T1000 (cell line): ENCODE results near the gene RAD54L2.
A peak's percentile ranks its signal among the peaks of the same experiment; 100 is the strongest.
"Not testable (repeated sequence)": the region's sequence is repeated elsewhere in the genome, so short reads cannot be mapped to it uniquely, and the experiment has no call there.

Source experiments
- DNase-seq: peaks from one replicate; lab custom pipeline; 2025; ENCODE audit warnings: mixed read lengths; lab: John Stamatoyannopoulos, UW

The RAD54L2 gene, protein sequence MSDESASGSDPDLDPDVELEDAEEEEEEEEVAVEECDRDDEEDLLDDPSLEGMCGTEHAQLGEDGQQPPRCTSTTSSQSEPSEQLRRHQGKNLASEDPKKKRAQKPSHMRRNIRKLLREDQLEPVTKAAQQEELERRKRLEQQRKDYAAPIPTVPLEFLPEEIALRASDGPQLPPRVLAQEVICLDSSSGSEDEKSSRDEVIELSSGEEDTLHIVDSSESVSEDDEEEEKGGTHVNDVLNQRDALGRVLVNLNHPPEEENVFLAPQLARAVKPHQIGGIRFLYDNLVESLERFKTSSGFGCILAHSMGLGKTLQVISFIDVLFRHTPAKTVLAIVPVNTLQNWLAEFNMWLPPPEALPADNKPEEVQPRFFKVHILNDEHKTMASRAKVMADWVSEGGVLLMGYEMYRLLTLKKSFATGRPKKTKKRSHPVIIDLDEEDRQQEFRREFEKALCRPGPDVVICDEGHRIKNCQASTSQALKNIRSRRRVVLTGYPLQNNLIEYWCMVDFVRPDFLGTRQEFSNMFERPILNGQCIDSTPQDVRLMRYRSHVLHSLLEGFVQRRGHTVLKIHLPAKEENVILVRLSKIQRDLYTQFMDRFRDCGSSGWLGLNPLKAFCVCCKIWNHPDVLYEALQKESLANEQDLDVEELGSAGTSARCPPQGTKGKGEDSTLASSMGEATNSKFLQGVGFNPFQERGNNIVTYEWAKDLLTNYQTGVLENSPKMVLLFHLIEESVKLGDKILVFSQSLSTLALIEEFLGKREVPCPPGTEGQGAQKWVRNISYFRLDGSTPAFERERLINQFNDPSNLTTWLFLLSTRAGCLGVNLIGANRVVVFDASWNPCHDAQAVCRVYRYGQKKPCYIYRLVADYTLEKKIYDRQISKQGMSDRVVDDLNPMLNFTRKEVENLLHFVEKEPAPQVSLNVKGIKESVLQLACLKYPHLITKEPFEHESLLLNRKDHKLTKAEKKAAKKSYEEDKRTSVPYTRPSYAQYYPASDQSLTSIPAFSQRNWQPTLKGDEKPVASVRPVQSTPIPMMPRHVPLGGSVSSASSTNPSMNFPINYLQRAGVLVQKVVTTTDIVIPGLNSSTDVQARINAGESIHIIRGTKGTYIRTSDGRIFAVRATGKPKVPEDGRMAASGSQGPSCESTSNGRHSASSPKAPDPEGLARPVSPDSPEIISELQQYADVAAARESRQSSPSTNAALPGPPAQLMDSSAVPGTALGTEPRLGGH (N-terminal part only)

DNA sequence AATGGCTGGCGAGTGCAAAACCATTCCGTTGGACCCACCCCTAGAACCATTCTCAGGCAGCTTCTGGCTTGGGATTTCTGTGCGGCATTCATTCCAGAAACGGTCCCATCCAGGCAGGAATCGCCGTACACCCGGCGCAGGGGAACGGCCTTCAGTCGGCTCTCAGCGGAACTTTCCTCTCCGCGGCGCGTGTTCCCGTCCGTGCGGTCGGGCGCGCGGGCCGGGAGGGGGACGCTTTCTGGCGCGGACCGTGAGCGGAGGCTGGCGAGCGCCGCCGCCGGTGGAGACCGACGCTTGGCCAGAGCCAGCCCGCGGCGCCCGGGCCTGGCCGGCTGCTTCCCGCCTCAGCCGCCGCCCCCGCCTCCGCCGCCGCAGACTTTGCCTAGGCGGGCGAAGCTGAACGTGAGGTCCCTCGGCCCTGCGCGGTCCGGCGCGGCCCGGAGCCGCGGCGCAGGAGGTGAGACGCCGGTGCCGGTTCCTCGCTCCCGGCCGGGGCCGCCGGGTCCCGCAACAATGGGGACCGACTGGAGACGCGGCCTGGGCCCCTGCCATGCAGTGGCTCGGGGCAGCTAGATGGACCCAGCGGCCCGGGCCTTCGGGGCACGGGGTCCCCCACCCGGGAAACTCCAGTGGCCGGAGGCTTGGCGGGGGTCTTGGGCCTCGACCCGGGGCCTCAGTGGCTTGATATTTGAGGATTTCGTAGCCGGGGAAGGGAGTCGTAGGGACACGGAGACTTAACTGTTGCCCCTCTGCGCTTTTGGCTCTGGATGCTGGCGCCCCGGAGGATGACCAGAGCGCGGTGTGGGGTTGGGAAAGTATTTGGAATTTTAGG is at the start of gene RAD54L2:
TSS of gene RAD54L2 (plus strand) at position 261 of the 832 bp plus-strand sequence. CDS start 51,702 bp downstream, outside the sequence.
- peak; percentile 67 for DNase-seq

DNA sequence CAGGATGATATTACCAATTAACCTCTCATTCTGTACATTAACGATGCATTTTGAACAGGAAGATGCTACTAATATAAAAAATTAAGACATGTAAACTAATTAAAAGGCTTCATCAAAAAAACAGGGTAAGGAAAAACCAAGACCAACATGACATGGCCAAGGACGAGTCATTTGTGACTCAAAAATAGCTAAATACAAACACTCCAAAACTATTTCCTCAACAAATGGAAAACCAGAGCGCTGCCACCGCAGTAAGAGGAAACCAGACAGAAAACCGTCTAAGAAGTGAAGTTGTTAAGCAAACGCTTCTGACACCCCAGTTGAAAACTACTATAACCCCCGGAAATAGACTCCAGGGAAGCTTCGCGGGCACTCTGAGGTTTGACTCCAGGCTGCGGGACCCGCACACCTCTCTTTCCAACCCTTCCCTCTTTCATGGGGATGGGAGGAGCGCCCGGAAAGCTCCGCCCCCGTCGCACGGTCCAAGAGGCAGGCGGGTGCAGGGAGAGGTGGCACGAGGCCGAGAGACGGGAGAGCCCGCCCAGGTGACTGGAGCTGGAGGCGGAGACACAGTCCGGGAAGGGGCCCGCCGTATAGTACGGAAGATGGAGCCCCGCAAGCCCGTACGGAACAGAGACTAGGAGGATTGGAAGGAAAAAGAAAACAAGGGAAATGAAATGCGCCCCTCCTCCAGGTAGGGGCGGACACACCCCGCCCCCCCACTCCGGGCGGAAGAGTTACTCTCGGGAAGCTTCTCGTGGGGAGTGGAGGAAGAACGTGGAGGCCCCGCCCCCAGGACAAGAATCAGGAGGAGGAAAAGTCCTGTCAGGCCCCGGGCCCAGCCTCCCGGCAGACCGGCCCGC is 39.4 kb upstream of the RAD54L2 start:
- DNase-seq = peak; percentile 96

DNA sequence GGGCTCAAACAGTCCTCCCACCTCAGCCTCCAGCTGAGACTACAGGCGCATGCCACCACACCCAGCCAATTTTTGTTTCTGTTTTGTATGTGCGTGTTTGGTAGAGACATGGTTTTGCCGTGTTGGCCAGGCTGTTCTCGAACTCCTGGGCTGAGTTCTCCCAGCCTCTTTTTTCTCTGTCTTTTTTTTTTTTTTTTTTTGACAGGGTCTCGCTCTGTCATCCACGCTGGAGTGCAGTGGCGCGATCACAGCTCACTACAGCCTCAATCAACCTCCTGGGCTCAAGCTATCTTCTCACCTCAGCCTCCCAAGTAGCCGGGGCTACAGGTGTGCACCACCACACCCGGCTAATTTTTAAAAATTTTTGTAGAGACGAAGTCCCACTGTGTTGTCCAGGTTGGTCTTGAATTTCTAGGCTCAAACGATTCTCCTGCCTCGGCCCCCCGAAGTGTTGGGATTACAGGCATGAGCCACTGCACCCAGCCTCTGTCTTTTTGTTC is 37.8 kb upstream of the RAD54L2 start:
- no peak for DNase-seq

DNA sequence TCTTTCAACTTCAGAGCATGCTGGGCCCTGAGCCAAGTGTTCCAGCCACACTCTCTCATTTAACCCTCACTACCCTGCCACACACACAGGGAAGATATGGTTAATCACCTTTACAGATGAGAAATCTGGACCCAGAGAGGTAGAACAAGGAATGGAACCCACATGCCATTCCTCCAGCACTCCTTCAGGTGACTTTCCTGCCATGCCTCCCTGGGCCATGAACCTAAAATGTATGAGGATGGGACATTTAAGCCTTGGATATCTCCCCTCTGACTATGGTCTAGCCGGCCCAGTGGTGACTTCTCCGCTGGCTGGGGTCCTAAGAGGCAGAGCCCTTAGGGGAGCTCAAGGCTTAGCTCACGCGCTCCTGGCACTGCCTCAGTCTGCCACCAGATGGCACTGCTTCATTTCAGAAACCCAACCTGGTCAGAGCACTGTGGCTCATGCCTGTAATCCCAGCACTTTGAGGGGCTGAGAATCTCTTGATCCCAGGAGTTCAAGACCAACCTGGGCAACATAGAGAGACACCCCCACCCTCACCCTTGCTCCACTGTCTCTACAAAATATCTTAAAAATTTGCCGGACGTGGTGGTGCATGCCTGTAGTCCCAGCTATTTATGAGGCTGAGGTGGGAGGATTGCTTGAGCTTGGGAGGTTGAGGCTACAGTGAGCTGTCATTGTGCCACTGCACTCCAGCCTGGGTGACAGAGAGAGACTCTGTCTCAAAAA is 36.5 kb upstream of the RAD54L2 start:
- peak; percentile 70 for DNase-seq

DNA sequence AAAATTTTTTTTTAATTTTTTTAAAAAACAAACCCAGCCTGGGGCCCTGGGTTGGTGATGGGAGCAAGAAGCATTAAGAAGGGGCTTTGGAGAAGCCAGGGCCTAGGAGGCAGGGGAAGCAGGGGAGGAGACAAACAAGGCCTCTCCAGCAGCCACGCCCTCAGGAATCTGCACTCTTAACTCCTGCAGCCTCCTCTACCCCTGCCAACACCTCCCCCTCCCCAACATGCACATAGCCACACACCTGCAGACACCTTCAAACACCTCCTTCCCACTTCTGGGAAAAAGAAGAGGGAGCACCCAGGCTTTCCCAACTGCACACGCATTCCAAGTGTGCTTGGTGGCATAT is 36.0 kb upstream of the RAD54L2 start:
- no peak for DNase-seq

DNA sequence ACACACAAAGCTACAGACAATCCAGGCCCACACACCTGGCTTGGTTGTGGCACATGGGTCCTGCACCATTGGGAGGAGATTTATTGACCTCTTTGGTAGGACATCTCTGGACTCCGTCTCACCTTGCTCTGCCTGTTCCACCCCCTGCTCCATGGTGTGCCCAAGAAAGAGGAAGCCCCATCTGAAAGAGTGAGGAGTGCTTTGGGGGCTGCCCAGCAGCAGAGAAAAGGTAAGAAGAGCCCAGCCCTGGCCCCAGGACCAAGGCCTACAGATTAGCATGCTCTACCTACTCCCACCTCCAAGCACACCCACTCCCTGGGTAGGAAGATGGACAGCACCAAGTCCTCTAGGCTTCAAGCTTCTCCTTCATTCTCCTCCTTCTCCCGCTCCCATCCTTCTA is 35.5 kb upstream of the RAD54L2 start:
- no peak for DNase-seq

DNA sequence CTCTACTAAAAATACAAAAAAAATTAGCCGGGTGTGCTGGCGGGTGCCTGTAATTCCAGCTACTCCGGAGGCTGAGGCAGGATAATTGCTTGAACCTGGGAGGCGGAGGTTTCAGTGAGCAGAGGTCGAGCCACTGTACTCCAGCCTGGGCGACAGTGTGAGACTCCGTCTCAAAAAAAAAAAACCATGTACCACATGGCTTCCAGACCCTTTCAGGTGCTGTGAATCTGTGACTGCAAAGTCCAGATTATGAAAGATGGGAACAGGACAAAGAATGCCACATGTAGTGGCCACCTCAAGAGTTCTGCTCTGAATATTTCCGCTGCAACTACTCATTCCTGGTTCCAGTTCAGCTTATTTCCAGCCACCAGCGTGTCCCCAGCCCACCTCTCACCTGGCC is 30.3 kb upstream of the RAD54L2 start:
- DNase-seq = no peak

DNA sequence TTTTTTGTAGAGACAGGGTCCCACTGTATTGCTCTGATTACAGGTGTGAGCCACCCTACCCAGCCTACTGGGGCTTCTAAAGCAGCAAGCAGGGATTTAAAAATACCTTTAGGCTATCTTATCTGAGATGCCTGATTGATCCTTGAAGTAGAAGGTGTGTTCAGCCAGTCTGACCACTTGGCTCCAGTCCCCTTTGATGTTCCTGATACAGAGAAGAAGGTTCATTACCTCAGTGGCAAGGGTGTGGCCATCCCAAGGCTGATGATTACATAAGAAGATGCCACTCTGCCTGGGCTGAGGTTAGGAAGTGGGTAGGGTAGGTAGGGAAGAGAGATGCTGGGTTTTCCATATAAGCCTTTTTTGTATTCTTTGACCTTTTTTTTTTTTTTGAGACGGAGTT is 27.5 kb upstream of the RAD54L2 start:
- DNase-seq = no peak

DNA sequence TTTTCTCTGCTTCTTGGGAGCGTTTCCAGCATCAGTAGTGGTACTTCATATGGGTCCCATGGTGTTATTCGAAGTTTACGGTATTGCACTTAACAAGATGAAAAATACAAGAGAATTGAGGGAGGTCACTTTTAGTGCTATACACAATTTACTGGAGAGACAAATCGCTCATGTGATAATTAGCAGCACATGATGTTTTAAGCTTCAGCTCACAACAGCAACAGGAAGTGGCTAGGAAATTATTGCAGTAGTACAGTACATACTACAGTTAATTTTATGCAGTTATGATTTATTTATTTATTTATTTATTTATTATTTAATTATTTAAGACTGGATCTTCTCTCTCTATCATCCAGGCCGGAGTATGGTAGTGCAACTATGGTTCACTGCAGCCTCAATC is 24.3 kb upstream of the RAD54L2 start:
- DNase-seq = no peak

DNA sequence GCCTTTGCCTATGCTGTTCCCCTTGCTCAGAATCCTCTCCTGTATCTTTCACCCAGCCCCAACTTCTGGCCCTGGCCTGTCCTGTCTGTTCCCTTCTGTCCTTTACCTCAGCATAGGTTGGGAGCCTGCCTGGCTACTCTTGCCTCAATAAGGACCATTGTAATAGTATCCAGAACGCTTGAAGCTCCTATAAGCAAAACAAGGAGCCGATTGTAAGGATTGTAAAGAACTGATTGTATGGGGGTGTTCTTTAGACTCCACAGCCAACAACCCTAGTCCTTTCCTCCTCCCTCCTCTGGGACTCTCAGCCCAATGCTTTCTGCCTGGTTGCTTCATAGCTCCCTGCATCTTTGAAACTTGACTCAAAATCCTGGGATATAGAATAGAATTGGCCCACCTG is 18.7 kb upstream of the RAD54L2 start:
- DNase-seq = no peak

DNA sequence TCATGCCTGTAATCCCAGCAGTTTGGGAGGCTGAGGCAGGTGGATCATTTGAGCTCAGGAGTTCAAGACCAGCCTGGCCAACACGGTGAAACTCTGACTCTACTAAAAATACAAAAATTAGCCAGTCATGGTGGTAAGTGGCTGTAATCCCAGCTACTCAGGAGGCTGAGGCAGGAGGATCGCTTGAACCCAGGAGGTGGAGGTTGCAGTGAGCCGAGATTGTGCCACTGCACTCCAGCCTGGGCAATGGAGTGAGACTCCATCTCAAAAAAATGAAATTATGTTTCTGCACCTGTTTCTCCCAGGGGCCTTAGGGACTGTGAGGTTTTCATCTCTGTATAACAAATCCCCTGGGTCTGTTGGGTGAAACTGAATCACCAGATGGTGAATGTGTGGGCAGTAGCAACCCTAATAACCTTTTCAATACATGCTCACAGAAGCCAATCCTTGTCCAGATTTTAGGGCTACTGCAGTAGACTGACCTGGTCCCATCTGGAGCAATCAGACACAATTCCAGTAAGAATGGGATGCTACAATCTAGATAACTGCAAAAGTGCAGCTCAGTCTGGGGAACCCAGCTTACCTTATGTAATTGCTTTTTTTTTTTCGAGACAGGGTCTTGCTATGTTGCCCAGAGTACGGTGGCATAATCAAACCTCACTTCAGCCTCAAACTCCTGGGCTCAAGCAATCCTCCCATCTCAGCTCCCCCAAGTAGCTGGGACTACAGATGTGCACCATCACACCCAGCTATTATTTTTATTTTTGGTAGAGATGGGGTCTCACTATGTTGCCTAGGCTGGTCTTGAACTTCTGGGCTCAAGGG is 17.4 kb upstream of the RAD54L2 start:
- not testable (repeated sequence) for DNase-seq

DNA sequence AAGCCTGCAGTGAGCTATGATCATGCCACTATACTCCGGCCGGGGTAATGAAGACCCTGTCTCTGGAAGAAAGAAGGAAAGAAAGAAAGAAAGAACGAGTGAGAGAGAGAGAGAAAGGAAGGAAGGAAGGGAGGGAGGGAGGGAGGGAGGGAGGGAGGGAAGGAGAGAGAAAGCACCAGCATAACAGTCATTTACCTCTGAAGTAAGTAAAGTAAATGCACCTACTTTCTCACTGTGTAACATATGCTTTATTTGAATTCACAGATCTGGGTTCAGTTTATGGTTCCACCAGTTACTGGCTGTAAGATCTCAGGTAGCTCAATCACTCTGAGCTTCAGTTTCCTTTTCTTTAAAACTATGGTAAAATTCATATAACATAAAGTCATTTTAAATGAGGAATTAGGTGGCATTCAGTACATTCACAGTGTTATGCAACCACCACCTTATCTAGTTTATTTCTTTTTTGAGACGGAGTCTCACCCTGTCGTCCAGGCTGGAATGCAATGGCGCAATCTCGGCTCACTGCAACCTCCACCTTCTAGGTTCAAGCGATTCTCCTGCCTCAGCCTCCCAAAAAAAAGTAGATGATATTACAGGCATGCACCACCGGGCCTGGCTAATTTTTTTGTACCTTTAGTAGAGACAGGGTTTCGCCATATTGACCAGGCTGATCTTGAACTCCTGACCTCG is 16.1 kb upstream of the RAD54L2 start:
- no peak for DNase-seq

DNA sequence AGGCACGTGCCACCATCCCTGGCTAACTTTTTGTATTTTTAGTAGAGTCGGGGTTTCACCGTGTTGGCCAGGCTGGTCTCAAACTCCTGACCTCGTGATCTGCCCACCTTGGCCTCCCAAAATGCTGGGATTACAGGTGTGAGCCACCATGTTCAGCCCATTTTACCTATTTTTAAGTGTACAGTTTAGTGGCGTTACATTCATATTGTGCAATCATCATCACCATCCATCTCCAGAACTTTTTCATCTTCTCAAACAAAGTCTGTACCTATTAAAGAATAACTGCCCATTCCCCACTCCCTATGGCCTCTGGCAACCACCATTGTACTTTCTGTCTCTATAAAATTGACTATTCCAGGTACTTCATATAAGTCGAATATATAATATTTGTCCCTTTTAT is 13.6 kb upstream of the RAD54L2 start:
- DNase-seq = not testable (repeated sequence)

DNA sequence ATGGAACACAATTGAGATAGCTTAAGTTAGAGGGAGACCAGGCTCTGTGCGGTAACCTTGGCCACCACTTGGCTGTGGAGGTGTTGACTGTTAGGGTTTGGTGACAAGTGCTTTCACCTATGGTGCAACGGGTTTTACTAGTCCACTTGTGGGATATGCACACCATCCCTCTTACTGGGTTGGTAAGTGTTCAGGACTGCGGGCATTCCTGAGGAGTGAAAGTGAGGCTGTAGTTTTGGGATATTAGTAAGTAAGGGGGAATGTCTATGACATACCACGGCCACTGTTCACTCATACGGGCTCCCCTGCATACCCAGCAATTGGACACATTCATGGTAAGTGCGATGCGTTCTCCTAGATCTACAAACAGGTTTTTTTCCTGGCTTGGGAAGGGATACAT is 8.0 kb upstream of the RAD54L2 start:
- no peak for DNase-seq

DNA sequence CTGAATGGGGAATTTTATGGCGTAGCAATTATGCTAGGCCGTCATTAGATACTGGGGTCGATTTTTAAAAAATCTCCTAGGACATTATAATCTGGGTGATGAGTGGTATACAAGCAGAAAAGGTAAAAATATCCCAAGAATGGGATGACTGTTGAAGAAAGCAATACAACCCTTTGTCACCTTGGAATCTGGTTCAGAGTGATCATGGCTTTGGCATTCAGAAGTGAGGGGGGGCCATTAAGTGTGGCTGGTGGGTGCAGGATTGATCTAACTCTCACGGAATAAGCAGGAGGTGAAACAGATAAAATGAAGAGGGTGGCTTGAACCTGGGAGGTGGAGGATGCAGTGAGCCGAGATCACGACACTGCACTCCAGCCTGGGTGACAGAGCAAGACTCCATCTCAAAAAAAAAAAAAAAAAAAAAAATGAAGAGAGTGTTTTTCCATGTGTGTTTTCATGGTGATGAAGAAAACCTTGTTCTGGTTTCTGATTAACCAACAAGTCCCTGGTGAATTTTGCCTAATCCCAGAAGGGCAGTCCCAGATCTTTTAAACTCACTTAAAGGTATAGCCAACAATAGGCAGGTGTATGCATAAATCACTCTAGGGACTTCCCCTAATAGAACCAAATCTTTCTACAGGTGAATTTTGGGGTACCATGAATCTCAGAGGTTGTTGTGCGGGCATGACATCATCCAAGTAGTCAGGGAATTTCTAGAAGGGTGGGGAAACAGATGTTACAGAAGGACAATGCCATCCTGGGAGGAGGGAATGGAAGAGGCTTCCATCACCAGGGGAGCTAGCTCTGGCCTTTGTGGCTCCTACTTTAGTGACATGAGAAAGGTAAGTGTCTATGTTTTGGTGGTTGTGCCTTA is 3.1 kb upstream of the RAD54L2 start:
- peak; percentile 17 for DNase-seq

DNA sequence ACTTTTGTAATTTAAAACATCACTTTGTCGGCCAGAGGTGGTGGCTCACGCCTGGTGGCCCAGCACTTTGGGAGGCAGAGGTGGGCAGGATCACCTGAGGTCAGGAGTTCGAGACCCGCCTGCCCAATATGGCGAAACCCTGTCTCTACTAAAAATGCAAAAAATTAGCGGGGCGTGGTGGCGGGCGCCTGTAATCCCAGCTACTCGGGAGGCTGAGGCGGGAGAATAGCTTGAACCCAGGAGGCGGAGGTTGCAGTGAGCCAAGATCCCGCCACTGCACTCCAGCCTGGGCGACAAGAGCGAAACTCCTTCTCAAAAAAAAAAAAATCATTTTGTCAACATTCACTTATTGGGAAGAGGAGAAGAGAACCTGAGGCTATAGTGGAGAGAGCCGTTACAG is 888 bp upstream of the RAD54L2 start:
- DNase-seq = not testable (repeated sequence)

DNA sequence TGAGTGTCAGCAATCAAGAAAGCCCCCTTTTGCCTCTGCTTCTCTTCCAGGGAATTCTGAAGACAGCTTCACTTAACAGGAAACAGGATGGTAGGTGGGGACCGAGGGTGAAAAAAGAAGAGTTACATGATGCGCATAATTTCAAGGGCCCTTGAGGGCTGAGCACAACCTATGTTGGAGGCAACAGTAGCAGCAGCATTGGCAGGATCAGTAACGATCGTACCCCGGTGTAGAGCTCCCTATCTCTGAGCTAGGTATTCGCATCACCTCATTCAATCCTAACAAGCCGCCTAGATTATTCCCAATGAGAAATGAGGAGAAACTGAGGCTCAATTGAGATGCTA is 432 bp upstream of the RAD54L2 start:
- DNase-seq = no peak
